Breast epithelium (tissue), 3 donors: ENCODE measurements around the gene SQSTM1.

ENCODE experiments used
- POLR2A ChIP-seq: fragments of 450-650 bp; IDR thresholded peaks from one replicate; pipeline ENCODE4 v1.6.1; 2016; ENCODE audit warnings: antibody characterized with exemption, mild to moderate bottlenecking, moderate library complexity
- POLR2AphosphoS5 ChIP-seq, 3 donors: sonication (generic); formaldehyde crosslinking; IDR thresholded peaks; one replicate each; pipeline ENCODE4 v1.6.1; 2017; ENCODE audit warnings: antibody characterized with exemption in 3 of 3
- TF ChIP-seq, protein P1 (sequence below), 3 donors: fragments of 450-650 bp; IDR thresholded peaks; one replicate each; pipeline ENCODE4 v1.5.1; 2016 to 2017; ENCODE audit warnings: antibody characterized with exemption in 3 of 3, mild to moderate bottlenecking in 3 of 3, moderate library complexity in 3 of 3

DNA sequence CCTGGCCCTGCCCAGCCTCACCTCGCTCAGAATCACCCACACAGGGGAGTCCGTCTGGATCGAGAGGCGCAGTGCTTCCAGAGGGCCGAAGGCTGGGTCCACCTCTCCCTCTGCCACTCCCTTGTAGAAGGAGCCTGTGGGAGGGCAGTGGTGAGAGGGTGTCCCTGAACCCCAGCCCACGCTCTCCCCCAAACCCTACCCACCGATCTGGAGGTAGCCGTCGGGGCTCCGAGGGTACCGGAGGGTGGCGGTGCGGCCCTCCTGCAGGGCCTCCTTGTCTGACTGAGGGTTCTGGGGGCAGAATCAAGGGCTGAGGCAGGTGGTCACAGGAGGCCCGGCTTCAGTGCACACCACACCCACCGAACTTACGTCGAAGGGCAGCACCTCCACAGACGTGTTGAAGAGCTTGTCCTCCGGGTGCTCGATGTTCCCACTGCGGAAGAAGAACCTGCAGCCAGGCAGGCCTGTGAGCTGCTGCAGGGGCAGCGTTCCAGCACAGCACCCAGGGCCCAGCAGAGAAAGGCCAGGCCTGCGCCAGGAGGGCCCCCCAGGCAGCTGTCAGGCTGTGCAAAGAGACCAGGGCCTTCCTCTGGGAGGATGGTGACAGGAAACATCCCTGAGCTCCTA lies 22.4 kb upstream of the SQSTM1 start:
- TF ChIP-seq POLR2A (no peak), POLR2AphosphoS5 (IDR thresholded peaks at IDR 0.05) (no peak)
- TF ChIP-seq, protein P1, sequence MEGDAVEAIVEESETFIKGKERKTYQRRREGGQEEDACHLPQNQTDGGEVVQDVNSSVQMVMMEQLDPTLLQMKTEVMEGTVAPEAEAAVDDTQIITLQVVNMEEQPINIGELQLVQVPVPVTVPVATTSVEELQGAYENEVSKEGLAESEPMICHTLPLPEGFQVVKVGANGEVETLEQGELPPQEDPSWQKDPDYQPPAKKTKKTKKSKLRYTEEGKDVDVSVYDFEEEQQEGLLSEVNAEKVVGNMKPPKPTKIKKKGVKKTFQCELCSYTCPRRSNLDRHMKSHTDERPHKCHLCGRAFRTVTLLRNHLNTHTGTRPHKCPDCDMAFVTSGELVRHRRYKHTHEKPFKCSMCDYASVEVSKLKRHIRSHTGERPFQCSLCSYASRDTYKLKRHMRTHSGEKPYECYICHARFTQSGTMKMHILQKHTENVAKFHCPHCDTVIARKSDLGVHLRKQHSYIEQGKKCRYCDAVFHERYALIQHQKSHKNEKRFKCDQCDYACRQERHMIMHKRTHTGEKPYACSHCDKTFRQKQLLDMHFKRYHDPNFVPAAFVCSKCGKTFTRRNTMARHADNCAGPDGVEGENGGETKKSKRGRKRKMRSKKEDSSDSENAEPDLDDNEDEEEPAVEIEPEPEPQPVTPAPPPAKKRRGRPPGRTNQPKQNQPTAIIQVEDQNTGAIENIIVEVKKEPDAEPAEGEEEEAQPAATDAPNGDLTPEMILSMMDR (IDR thresholded peaks at IDR 0.05) = no peak
